Smooth muscle cell (in vitro differentiated cells): ENCODE measurements around the gene NCOA1. TPM values are rescaled to one million over a fixed set of nuclear protein-coding genes. Genes with fewer than 3 reads are reported as not detected.
"Not testable (repeated sequence)": the region's sequence is repeated elsewhere in the genome, so short reads cannot be mapped to it uniquely, and the experiment has no call there.

ENCODE experiments used
- DNase-seq: peaks from one replicate; lab custom pipeline; 2025; ENCODE audit not compliant: unreplicated experiment; lab: John Stamatoyannopoulos, UW
- H2AFZ ChIP-seq: fragments of 200-600 bp; sonication (generic); 2 replicates; pipeline ENCODE4 v1.6.0; 2016; ENCODE audit warnings: antibody characterized with exemption, low read depth, mild to moderate bottlenecking
- H3F3A ChIP-seq: fragments of 200-600 bp; sonication (generic); 2 replicates; pipeline ENCODE4 v1.6.0; 2017; ENCODE audit warnings: antibody characterized with exemption, low read depth
- H3K27ac ChIP-seq: fragments of 200-600 bp; sonication (generic); 2 replicates; pipeline ENCODE4 v1.5.1; 2016; ENCODE audit warnings: low read depth, mild to moderate bottlenecking
- H3K27me3 ChIP-seq: fragments of 200-600 bp; sonication (generic); 2 replicates; pipeline ENCODE4 v1.6.1; 2016; ENCODE audit warnings: low read depth, mild to moderate bottlenecking
- H3K36me3 ChIP-seq: fragments of 200-600 bp; sonication (generic); 2 replicates; pipeline ENCODE4 v1.5.1; 2016; ENCODE audit warnings: low read depth
- H3K4me1 ChIP-seq: fragments of 200-600 bp; sonication (generic); 2 replicates; pipeline ENCODE4 v1.5.1; 2016; ENCODE audit warnings: low read depth
- H3K4me2 ChIP-seq: fragments of 200-600 bp; sonication (generic); 2 replicates; pipeline ENCODE4 v1.6.0; 2016; ENCODE audit warnings: mild to moderate bottlenecking
- H3K4me3 ChIP-seq: fragments of 200-600 bp; sonication (generic); 2 replicates; pipeline ENCODE4 v1.5.1; 2016; ENCODE audit warnings: mild to moderate bottlenecking
- H3K79me2 ChIP-seq: fragments of 200-600 bp; sonication (generic); 2 replicates; pipeline ENCODE4 v1.6.0; 2016; ENCODE audit warnings: low read depth, mild to moderate bottlenecking
- H3K9ac ChIP-seq: fragments of 200-600 bp; sonication (generic); 2 replicates; pipeline ENCODE4 v1.6.0; 2016; ENCODE audit warnings: low read depth
- H3K9me3 ChIP-seq: fragments of 200-600 bp; sonication (generic); replicated peaks from 2 replicates; pipeline ENCODE4 v1.5.1; 2016; ENCODE audit warnings: low read depth
- H4K20me1 ChIP-seq: fragments of 200-600 bp; sonication (generic); 2 replicates; pipeline ENCODE4 v1.6.0; 2016; ENCODE audit warnings: low read depth
- CTCF ChIP-seq: fragments of 200-600 bp; sonication (generic); IDR thresholded peaks from 2 replicates; pipeline ENCODE4 v1.5.1; 2017; ENCODE audit warnings: borderline replicate concordance, mild to moderate bottlenecking, antibody characterized with exemption; ENCODE audit not compliant: insufficient read depth, poor library complexity, severe bottlenecking
- WGBS: methylation state at CpG from one replicate; pipeline ENCODE4 v1.1.7; 2016; ENCODE audit warnings: low lambda C conversion rate; 5-methylcytosine and 5-hydroxymethylcytosine counted together
- polyA plus RNA-seq: library from polyadenylated mRNA; unstranded; fragments of >200 nt; fragmentation: Nextera tagmentation; extraction: Ambion mirVana; gene quantifications from 2 replicates; pipeline ENCODE4 v1.2.1, GENCODE V29; 2016
- total RNA-seq: library from RNA; depleted of rRNA; stranded (reverse); fragments of >200 nt; gene quantifications from 2 replicates; pipeline ENCODE4 v1.2.3, GENCODE V29; 2014

Gene NCOA1
- total and polyA plus RNA-seq, 2 experiments from 2014 or later, result 8.5 to 21.0 TPM

GRCh38 chr2:24577481-24577880 is 86.4 kb downstream of the NCOA1 start:
- no peak overlapping the region for H3K4me2 ChIP-seq
- H3K9ac ChIP-seq, result no peak overlapping the region
- TF ChIP-seq CTCF, result no peak
- peaks cover 15% of the 10 kb centered on the region for H3K79me2 ChIP-seq
- peaks cover 24% of the 10 kb centered on the region for H4K20me1 ChIP-seq
- H3K36me3 ChIP-seq, result no peaks in the 10 kb centered on the region
- no peaks in the 10 kb centered on the region for H3K27me3 ChIP-seq
- 59% methylated on average over 2 of the region's 2 CpGs for WGBS
- H2AFZ ChIP-seq, result no peak overlapping the region
- no peaks in the 10 kb centered on the region for H3F3A ChIP-seq
- DNase-seq, result no peak
- no peak overlapping the region for H3K4me3 ChIP-seq
- no peak overlapping the region for H3K27ac ChIP-seq
- H3K4me1 ChIP-seq, result peaks cover 27% of the 10 kb centered on the region
- H3K9me3 ChIP-seq, result no peaks in the 10 kb centered on the region

- WGBS, result 92% methylated on average over 4 of the region's 4 CpGs
- no peak overlapping the region for H3K27ac ChIP-seq
- no peak overlapping the region for H2AFZ ChIP-seq
- peaks cover 24% of the 10 kb centered on the region for H4K20me1 ChIP-seq
- H3K9ac ChIP-seq, result no peak overlapping the region
- no peaks in the 10 kb centered on the region for H3K27me3 ChIP-seq
- H3K79me2 ChIP-seq, result peaks cover 8% of the 10 kb centered on the region
- no peak overlapping the region for H3K4me3 ChIP-seq
- H3K4me1 ChIP-seq, result peaks cover 27% of the 10 kb centered on the region
- no peaks in the 10 kb centered on the region for H3K36me3 ChIP-seq
- TF ChIP-seq CTCF, result no peak
- no peak overlapping the region for H3K4me2 ChIP-seq
- DNase-seq, result no peak
- H3F3A ChIP-seq, result no peaks in the 10 kb centered on the region
- no peaks in the 10 kb centered on the region for H3K9me3 ChIP-seq
These were observed 88.2 kb downstream of the NCOA1 start for GRCh38 chr2:24579053-24579803.

DNA sequence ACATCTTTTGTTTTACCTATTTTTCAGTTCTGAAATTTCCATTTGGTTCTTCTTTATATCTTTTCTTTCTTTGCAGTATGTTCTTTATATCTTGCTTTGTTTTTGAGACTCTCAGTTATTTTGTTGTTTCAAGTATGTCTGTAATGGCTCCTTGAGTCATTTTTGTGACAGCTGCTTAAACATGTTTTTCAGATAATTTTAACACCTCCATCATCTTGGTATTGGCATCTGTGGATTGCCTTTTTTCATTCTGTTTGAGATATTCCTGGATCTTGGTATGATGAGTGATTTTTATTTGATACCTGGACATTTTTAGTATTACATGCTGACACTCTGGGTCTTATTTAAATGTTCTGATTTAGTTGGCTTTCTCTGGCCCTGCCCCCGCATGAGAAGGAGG is 89.5 kb downstream of the NCOA1 start:
- Histone ChIP-seq H3K4me2 (no peak overlapping the region), H3K9me3 (no peaks in the 10 kb centered on the region), H3K79me2 (peaks cover 8% of the 10 kb centered on the region), H3K9ac (no peak overlapping the region), H4K20me1 (peaks cover 24% of the 10 kb centered on the region), H3K4me1 (peaks cover 27% of the 10 kb centered on the region), H3F3A (no peaks in the 10 kb centered on the region), H3K36me3 (no peaks in the 10 kb centered on the region), H3K27ac (no peak overlapping the region), H3K4me3 (no peak overlapping the region), H3K27me3 (no peaks in the 10 kb centered on the region), H2AFZ (no peak overlapping the region)
- 100% methylated on average over 1 of the region's 1 CpG for WGBS
- TF ChIP-seq CTCF, result no peak
- DNase-seq, result no peak

DNA sequence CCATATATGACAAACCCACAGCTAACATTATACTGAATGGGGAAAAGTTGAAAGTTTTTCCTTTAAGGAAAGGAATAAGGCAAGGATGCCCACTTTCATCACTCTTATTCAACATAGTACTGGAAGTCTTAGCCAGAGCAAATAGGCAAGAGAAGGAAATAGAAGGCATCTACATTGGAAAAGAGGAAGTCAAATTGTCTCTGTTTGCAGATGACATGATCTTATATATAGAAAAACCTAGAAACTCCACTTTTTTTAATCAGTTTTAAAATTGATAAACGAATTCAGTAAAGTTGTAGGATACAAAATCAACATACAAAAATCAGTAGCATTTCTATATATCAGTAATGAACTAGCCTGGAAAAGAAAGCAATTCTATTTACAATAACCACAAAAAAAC is 90.9 kb downstream of the NCOA1 start:
- H3K27me3 ChIP-seq, DNase-seq, H3K4me3 ChIP-seq, H3K9me3 ChIP-seq, H2AFZ ChIP-seq, H3K36me3 ChIP-seq, H3K4me2 ChIP-seq, H3K27ac ChIP-seq, H3F3A ChIP-seq, H3K9ac ChIP-seq, H3K79me2 ChIP-seq: not testable (repeated sequence)
- H3K4me1 ChIP-seq, result peaks cover 27% of the 10 kb centered on the region
- WGBS, result 88% methylated on average over 1 of the region's 1 CpG
- peaks cover 27% of the 10 kb centered on the region for H4K20me1 ChIP-seq
